ENCODE results near the gene DNAH2. TPM values are rescaled to one million over a fixed set of nuclear protein-coding genes. Genes with fewer than 3 reads are reported as not detected.
A peak's percentile ranks its signal among the peaks of the same experiment; 100 is the strongest.

DNAH2 gene
- total and polyA plus RNA-seq, 2 of the 8 experiments (the other 6 are each of a cell fraction or from before 2014, with no cell fraction given), result 0.13 to 0.18 TPM

GRCh38 chr17:7852919-7853690 is 135.6 kb downstream of the DNAH2 start (continued):
- no peak for TF ChIP-seq CHD1 (IDR thresholded peaks at IDR 0.05; ENCODE audit: low read depth, low read length)
- peak; percentile 22; the same call in 1 of the 2 replicates for TF ChIP-seq TBP (IDR thresholded peaks at IDR 0.05; ENCODE audit: low read depth, low read length)
- TF ChIP-seq CTBP2 (IDR thresholded peaks at IDR 0.05; ENCODE audit: borderline replicate concordance, insufficient read depth, insufficient read length, low read length), result peak; percentile 48
- TF ChIP-seq KDM4A (IDR thresholded peaks at IDR 0.05; ENCODE audit: low read depth, low read length, severe bottlenecking), result peak; percentile 25
- TF ChIP-seq ATF2 (IDR thresholded peaks at IDR 0.05; ENCODE audit: low read length), result no peak
- TF ChIP-seq GABPA (IDR thresholded peaks at IDR 0.05; ENCODE audit: borderline replicate concordance, insufficient read depth, low read length), result no peak
